ENCODE results near the gene TRAPPC14. TPM values are rescaled to one million over a fixed set of nuclear protein-coding genes. Genes with fewer than 3 reads are reported as not detected.
"Not testable (repeated sequence)": the region's sequence is repeated elsewhere in the genome, so short reads cannot be mapped to it uniquely, and the experiment has no call there.

TRAPPC14 gene, protein sequence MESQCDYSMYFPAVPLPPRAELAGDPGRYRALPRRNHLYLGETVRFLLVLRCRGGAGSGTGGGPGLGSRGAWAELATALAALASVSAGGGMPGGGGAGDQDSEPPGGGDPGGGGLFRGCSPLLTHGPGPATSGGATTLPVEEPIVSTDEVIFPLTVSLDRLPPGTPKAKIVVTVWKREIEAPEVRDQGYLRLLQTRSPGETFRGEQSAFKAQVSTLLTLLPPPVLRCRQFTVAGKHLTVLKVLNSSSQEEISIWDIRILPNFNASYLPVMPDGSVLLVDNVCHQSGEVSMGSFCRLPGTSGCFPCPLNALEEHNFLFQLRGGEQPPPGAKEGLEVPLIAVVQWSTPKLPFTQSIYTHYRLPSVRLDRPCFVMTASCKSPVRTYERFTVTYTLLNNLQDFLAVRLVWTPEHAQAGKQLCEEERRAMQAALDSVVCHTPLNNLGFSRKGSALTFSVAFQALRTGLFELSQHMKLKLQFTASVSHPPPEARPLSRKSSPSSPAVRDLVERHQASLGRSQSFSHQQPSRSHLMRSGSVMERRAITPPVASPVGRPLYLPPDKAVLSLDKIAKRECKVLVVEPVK
- 10 to 100 TPM in 1 of 2 donors, 1 to 10 TPM in 1; 8.3 to 12.2 TPM for total RNA-seq
- long read RNA-seq, partial matches to known transcripts, result 3 of 5 reads
- long read RNA-seq, other reads (novel, unspliced or antisense), result 1 of 5 reads

DNA sequence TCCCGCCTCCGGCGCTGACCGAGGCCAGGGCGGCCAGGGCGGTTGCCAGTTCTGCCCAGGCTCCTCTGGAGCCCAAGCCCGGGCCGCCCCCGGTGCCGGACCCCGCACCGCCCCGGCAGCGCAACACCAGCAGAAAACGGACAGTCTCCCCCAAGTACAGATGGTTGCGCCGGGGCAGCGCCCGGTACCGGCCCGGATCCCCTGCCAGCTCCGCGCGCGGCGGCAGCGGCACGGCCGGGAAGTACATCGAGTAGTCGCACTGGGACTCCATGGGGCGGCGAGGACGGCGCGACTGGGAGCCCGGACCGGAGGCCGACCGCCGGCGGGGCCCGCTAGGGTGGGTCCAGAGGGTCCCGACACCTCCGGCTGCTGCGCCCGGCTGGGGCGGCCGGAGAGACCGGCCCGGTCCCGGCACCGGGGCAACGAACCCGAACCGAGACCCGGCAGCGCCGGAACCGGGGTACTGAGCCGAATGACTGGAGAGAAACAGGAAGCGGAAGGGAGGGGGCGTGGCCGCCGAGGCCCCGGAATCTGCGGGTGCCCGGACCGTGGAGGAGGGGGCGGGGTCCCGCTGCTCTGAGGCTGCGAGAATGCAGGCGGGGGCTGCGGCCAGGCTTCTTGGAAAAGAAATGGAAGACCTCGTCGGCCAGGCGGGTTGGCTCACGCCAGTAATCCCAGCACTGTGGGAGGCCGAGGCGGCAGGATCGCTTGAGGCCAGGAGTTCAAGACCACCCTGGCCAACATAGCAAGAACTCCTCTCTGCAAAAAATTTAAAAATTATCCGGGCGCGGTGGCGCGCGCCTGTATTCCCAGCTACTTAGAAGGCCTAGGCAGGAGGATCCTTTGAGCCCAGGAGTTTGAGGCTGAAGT lies at the start of gene TRAPPC14:
TRAPPC14 (minus strand) TSS at position 495 of the 870 bp plus-strand sequence; CDS start at position 271, 224 bp downstream.
- DNase-seq (peak; percentile 97), ATAC-seq (peak; percentile 93 to 97)
- intact Hi-C loops (cut with DNase I), result no loop called here

DNA sequence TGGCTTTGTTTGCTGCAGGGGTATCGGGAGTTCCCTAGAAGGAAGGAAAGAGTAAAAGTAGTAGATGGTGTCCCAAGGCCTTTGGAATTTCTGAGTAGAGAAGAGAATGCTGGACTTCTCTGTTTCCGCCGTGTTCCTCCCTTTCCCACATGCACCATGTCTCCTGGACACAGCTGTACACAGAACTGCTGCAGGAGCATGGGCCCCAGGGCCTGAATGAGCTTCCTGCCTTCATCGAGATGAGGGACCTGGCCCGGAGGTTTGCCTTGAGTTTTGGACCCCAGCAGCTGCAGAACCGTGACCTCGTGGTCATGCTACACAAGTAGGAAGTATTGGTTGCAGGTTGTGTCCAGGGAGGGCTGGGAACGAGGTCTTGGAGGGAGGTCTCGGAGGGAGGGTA lies 45.9 kb upstream of the TRAPPC14 start:
- DNase-seq (no peak), ATAC-seq (no peak)
- intact Hi-C loops (cut with DNase I), result no loop called here

DNA sequence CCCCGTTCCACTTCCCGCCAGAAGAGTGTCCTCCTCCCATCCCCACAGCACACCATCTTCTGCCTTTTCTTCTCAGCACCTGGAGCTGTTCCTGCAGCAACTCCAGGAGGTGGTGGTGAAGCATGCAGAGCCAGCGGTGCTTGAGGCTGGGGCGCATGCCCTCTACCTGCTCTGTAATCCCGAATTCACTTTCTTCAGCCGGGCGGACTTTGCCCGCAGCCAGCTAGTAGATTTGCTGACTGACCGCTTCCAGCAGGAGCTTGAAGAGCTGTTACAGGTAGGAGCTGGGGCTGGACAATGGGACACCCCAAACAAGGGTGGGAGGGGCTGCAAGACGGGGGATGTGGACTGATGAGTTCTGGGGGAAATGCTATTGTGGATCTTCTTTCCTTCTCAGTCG lies 42.2 kb upstream of the TRAPPC14 start:
- intact Hi-C loops (cut with DNase I), result no loop called here
- no peak for ATAC-seq
- DNase-seq, result no peak

DNA sequence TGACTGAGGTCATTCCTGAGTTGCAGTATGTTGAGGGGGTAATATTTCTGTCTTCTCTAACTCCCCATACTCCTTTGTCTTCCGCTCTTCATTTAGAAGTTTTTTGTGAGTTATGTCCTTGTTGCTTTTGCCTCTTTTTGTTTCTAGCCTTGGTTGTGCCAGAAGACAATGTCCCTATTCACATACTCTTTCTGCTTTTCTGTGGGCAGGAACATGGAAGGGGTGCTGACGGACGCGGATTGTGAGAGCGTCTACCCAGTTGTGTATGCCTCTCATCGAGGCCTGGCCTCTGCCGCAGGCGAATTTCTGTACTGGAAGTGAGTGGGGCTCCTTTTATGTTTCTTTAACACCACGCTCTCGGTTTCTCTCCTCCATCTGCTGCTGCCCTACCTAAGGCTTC lies 39.7 kb upstream of the TRAPPC14 start:
- ATAC-seq (no peak), DNase-seq (no peak)
- intact Hi-C loops (cut with DNase I), result loop anchor here in 1 of 2 donors (10.0 kb wide), 1 partner anchor 207 kb away; no protein-coding TSS in a partner anchor

DNA sequence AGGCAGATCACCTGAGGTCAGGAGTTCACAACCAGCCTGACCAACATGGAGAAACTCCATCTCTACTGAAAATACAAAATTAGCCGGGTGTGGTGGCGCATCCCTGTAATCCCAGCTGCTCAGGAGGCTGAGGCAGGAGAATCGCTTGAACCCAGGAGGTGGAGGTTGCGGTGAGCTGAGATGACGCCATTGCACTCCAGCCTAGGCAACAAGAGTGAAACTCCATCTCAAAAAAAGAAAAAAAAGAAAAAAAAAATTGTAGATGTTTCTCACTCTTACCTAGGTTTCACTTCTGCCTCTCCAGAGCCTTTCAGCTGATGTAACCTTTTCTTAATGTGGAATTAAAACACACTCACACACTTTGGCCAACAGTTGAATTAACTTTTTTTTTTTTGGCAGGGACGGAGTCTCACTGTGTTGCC lies 37.4 kb upstream of the TRAPPC14 start:
- ATAC-seq, DNase-seq: not testable (repeated sequence)
- intact Hi-C loops (cut with DNase I), result loop anchor here in 1 of 2 donors (10.0 kb wide), 1 partner anchor 209 kb away; no protein-coding TSS in a partner anchor

DNA sequence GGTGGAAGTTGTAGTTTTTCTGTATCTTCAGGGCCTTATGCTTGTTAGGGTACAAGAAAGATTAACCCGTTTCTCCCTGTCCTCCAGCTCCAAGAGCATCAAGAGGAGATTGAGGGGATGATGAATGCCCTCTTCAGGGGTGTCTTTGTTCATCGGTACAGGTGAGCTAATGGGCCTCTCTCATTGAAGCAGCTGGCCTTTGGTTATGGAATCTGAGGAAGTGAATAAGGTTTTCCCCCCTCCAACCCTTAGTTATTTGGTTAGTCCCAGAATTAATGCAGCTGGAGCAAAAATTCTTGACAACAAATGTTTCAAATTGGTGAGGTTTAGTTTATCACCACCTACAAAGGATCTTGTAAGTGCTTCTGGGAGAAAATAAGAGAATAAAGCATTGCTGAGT lies 36.7 kb upstream of the TRAPPC14 start:
- ATAC-seq, result no peak
- DNase-seq, result no peak
- intact Hi-C loops (cut with DNase I), result loop anchor here in 1 of 2 donors (10.0 kb wide), 1 partner anchor 210 kb away; no protein-coding TSS in a partner anchor

DNA sequence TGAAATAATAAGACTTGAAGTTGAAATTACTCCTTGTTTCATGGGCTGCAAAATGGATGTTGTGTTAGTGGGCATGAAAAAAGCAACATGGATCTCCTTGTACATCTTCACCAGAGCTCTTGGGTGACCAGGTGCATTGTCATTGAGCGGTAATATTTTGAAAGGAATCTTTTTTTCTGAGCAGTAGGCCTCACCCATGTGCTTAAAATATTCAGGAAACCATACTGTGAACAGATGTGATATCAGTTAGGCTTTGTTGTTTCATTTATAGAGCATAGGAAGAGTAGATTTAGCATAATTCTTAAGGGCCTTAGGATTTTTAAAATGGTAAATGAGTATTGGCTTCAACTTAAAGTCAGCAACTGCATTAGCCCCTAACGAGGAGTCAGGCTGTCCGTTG lies 34.4 kb upstream of the TRAPPC14 start:
- ATAC-seq (no peak), DNase-seq (no peak)
- intact Hi-C loops (cut with DNase I), result loop anchor here in 1 of 2 donors (10.0 kb wide), 1 partner anchor 212 kb away; no protein-coding TSS in a partner anchor

DNA sequence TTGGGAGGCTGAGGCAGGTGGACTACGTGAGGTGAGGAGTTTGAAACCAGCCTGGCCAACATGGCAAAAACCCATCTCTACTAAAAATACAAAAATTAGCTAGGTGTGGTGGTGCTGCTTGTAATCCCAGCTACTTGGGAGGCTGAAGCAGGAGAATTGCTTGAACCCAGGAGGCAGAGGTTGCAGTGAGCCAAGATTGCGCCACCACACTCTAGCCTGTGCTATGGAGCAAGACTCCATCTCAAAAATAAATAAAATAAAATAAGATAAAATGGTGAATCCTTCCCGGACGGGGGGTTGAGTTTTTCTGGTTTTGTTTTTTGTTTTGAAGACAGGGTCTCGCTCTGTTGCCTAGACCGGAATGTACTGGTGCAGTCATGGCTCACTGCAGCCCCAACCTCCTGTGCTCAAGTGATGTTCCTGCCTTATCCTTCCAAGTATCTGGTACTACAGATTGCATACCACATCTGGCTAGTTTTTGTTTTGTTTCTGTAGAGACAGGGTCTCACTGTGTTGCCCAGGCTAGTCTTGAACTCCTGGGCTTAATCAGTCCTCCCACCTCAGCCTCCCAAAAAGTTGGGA lies 33.8 kb upstream of the TRAPPC14 start:
- intact Hi-C loops (cut with DNase I), result loop anchor here in 1 of 2 donors (10.0 kb wide), 1 partner anchor 212 kb away; no protein-coding TSS in a partner anchor
- not testable (repeated sequence) for ATAC-seq, DNase-seq

DNA sequence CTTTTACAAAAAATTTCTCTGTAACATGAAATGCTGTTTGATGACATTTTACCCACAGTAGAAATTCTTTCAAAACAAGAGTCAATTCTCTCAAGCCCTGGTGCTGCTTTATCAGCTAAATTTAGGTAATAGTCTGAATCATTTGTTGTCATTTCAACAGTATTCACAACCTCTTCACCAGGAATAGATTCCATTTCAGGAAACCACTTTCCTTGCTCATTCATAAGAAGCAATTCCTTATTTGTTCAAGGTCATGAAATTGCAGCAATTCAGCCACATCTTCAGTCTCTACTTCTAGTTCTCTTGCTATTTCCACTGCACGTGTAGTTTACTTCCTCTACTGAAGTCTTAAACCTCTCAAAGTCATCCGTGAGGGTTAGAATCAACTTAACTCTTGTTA lies 33.3 kb upstream of the TRAPPC14 start:
- intact Hi-C loops (cut with DNase I), result loop anchor here in 1 of 2 donors (10.0 kb wide), 1 partner anchor 213 kb away; no protein-coding TSS in a partner anchor
- DNase-seq, result no peak
- no peak for ATAC-seq

DNA sequence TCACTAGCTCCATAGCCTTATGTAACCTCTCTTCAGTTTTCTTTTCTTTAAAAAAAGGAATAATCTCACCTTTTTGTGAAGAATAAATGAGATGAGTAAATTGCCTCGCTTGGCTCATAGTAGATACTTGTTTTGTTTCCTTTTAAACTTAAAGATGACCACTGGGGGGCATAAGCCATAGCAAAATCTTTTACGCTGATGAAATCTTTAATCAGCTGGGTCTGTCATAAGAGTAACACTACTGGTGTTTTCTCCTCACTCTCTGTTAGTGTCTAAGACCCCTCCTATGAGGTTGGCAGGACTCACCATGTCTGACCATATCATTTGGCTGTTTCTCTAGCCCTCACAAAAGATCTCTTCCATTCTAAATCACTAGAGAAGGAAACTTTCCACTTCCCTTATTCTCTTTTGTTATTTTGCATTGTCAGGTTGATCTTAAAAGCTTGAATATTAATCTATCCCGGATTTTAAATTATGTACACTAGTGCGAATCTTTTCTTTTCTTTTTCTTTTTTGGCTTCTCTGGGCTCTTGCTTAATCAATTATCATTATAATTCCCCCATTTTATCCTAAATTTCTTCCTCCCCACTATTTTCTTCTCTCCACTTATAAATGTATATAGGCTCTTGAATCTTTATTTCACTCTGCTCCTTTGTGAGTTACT lies 31.7 kb upstream of the TRAPPC14 start:
- peak; percentile 42 to 65 for ATAC-seq
- intact Hi-C loops (cut with DNase I), result loop anchor here in 1 of 2 donors (10.0 kb wide), 1 partner anchor 215 kb away; no protein-coding TSS in a partner anchor
- no peak for DNase-seq

DNA sequence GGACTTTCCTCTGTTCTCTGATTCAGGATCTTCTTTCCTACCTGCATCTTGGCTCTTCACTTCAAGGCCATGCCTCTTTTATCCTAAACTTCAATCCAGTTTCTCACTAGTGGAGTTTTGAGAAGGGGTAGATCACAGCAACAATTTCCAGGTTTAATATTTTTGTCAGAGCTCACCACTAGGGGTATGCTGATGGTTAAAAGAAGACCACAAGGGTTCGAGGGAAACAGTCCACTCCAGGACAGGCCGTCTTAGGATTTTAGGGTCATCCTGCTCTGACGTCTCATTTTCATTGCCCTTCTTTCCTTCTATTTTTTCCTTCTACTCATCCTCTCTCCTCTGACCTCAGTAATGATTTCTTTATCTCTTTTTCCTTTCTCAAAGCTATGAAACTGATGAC lies 30.5 kb upstream of the TRAPPC14 start:
- DNase-seq, result no peak
- ATAC-seq, result no peak
- intact Hi-C loops (cut with DNase I), result no loop called here

DNA sequence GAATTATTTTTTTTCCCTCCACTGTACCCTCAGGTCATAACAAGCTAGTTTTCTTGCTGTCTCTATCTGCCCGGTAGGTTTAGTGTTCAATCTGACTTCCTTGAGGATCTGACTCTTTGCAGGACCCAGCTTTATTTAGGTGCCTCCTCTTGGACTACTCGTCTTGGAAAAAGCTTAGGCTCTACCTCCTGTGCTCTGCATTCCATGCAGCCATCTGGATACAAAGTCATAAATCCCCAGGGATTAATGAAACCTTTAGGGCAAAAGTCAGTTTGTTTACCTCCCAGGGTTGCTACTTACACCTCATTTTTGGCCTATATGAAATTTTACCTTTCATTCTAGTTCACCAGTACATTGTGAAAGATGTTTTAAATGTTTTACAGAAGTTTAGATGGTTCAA lies 27.2 kb upstream of the TRAPPC14 start:
- DNase-seq (no peak), ATAC-seq (no peak)
- intact Hi-C loops (cut with DNase I), result no loop called here

DNA sequence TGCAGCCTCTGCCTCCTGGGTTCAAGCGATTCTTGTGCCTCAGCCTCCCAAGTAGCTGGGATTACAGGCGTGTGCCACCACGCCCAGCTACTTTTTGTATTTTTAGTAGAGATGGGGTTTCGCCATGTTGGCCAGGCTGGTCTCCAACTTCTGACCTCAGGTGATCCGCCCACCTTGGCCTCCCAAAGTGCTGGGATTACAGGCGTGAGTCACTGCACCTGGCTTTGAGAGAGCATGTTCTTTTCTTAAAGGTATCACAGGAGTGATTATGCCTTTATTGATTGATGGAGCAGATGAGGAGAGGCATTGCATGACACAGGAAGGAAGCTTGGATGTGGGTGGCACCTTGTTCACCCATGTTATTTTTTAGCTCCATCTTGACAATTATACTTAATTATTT lies 24.6 kb upstream of the TRAPPC14 start:
- ATAC-seq; intact Hi-C loops (cut with DNase I); DNase-seq: not testable (repeated sequence)

DNA sequence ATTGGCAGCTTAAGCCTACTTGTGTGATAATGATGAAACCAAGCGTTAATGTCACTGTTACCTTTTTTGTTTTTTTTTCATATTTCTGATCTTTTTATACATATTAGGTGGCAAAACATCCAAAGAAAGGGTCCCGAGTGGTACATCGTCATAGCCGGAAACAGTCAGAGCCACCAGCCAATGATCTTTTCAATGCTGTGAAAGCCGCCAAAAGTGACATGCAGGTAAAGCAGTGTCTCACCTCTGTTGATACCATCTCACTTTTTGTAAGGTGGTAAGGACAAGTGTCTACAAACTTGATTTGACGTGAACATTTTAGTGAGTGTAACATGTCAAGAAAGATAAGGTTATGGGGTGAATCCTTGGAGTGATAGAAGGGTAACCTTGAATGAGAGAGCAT lies 24.1 kb upstream of the TRAPPC14 start:
- intact Hi-C loops (cut with DNase I); DNase-seq; ATAC-seq: not testable (repeated sequence)

DNA sequence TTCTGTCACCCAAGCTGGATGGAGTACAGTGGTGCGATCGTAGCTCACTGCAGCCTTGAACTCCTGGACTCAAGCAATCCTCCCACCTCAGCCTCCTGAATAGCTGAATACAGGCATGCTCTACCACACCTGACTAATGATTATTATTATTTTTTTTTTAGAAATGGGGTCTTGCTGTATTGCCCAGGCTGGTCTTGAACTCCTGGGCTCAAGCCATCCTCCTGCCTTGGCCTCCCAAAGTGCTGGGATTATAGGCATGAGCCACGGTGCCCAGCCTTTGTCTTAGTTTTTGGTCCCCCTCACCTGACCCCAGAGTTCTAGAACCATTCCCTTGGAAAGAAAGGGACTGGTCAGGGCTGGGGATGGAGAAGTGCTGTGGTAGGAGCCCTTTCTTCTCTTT lies 21.6 kb upstream of the TRAPPC14 start:
- DNase-seq; intact Hi-C loops (cut with DNase I); ATAC-seq: not testable (repeated sequence)

DNA sequence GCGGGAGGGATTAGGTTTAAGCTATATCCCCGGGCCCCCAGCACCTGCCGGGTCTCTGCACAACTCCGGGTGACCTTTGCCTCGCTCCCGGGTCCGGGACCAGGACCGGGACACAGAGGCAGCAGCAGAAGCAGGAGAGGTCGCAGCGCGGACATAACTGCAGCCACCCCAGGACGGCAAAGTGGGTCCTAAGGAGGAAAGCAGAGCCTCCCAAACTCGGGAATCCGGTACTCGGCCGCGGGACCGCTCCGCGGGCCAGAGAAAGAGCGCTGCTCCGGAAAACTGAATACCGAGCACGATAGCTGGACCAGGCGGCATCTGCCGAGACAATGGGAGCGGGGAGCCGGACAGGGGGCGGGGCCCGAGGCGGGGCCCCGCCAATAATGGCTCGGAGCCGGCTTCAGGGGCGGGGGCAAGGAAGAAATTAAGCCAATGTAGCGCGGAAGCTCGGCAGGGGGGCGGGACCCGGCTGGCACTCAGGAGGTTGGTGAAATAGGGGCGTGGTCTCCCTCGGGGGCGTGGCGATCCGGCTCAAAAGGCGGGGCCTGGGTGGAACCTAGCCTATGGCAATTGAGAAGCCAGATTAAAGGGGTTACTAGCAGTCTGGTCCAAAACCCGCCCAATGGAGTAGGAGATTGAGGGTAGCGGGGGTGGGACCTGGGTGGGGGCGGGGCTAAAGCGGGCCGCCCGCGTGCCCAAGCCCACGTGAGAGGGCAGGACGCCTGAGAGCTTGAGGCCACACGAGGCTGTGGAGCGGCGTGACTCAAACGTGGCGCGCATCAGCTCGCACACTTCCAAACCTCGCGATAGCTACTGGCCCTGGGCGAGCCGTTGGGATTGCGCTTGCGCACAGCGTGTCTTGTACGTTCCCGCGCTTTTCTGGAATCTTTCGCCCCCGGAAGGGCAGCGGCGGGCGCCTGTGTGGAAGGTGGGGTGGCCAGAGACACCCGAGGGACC lies 18.8 kb upstream of the TRAPPC14 start, which contains the start of the genes GPC2 and STAG3:
GPC2 (minus strand) TSS at position 337 of the 957 bp plus-strand sequence; CDS start at position 155, 182 bp downstream.
STAG3 (plus strand) TSS at position 874 of the 957 bp plus-strand sequence. CDS start 2,639 bp downstream, outside the sequence.
- peak; percentile 97 for ATAC-seq
- intact Hi-C loops (cut with DNase I), result no loop called here
- peak; percentile 96 for DNase-seq

Measured in left cardiac atrium (tissue), 4 donors.